ENCODE measurements around the gene ADAMTS2. TPM values are rescaled to one million over a fixed set of nuclear protein-coding genes. Genes with fewer than 3 reads are reported as not detected.

ADAMTS2 gene
- total RNA-seq, 1 donor from 2014 or later = 152 TPM

- peak; percentile 46 for DNase-seq (ENCODE audit: low spot score)
Measured at GRCh38 chr5:179343719-179344430, 1.4 kb downstream of the ADAMTS2 start.

- DNase-seq (ENCODE audit: low spot score) = peak; percentile 22
Measured at GRCh38 chr5:179343021-179343718, 2.1 kb downstream of the ADAMTS2 start.

GRCh38 chr5:179342577-179342976 is 2.7 kb downstream of the ADAMTS2 start:
- DNase-seq (ENCODE audit: low spot score) = peak; percentile 63

- no peak for DNase-seq (ENCODE audit: low spot score)
Measured at GRCh38 chr5:179340465-179340864, 4.8 kb downstream of the ADAMTS2 start.

GRCh38 chr5:179339996-179340395 is 5.3 kb downstream of the ADAMTS2 start:
- no peak for DNase-seq (ENCODE audit: low spot score)

- no peak for DNase-seq (ENCODE audit: low spot score)
Measured at GRCh38 chr5:179339081-179339480, 6.2 kb downstream of the ADAMTS2 start.

GRCh38 chr5:179337796-179338676 is 7.2 kb downstream of the ADAMTS2 start:
- DNase-seq (ENCODE audit: low spot score) = no peak

- DNase-seq (ENCODE audit: low spot score) = no peak
Measured at GRCh38 chr5:179336871-179337795, 8.1 kb downstream of the ADAMTS2 start.

GRCh38 chr5:179336126-179336870 is 9.0 kb downstream of the ADAMTS2 start:
- no peak for DNase-seq (ENCODE audit: low spot score)

- peak; percentile 75 for DNase-seq (ENCODE audit: low spot score)
Measured at GRCh38 chr5:179333796-179334761, 11.2 kb downstream of the ADAMTS2 start.

- no peak for DNase-seq (ENCODE audit: low spot score)
Measured at GRCh38 chr5:179332741-179333290, 12.4 kb downstream of the ADAMTS2 start.

- DNase-seq (ENCODE audit: low spot score) = peak; percentile 90
Measured at GRCh38 chr5:179331591-179332375, 13.5 kb downstream of the ADAMTS2 start.

- DNase-seq (ENCODE audit: low spot score) = no peak
Measured at GRCh38 chr5:179330186-179330900, 14.9 kb downstream of the ADAMTS2 start.

GRCh38 chr5:179328291-179328690 is 17.0 kb downstream of the ADAMTS2 start:
- no peak for DNase-seq (ENCODE audit: low spot score)

- no peak for DNase-seq (ENCODE audit: low spot score)
Measured at GRCh38 chr5:179327021-179327735, 18.1 kb downstream of the ADAMTS2 start.

- peak; percentile 35 for DNase-seq (ENCODE audit: low spot score)
Measured at GRCh38 chr5:179326122-179326927, 18.9 kb downstream of the ADAMTS2 start.

Data from umbilical cord (tissue), 2 donors.